COR-L47 (cell line): ENCODE data around the gene PAGE2.
"Not testable (repeated sequence)": the region's sequence is repeated elsewhere in the genome, so short reads cannot be mapped to it uniquely, and the experiment has no call there.

Experiments
- DNase-seq: peaks from one replicate; lab custom pipeline; 2025; lab: John Stamatoyannopoulos, UW

PAGE2 gene, protein sequence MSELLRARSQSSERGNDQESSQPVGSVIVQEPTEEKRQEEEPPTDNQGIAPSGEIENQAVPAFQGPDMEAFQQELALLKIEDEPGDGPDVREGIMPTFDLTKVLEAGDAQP

GRCh38 chrX:55088795-55089489 lies at the start of gene PAGE2:
Gene PAGE2, plus strand, starts transcription at chrX:55089018. Its CDS starts 1,003 bp downstream, at chrX:55090021.
- no peak for DNase-seq

- DNase-seq, result no peak
These were observed 49.3 kb upstream of the PAGE2 start for GRCh38 chrX:55039471-55039870.

- no peak for DNase-seq
These were observed 47.3 kb upstream of the PAGE2 start for GRCh38 chrX:55041514-55041913.

GRCh38 chrX:55050599-55050998 lies 38.2 kb upstream of the PAGE2 start:
- not testable (repeated sequence) for DNase-seq

DNA sequence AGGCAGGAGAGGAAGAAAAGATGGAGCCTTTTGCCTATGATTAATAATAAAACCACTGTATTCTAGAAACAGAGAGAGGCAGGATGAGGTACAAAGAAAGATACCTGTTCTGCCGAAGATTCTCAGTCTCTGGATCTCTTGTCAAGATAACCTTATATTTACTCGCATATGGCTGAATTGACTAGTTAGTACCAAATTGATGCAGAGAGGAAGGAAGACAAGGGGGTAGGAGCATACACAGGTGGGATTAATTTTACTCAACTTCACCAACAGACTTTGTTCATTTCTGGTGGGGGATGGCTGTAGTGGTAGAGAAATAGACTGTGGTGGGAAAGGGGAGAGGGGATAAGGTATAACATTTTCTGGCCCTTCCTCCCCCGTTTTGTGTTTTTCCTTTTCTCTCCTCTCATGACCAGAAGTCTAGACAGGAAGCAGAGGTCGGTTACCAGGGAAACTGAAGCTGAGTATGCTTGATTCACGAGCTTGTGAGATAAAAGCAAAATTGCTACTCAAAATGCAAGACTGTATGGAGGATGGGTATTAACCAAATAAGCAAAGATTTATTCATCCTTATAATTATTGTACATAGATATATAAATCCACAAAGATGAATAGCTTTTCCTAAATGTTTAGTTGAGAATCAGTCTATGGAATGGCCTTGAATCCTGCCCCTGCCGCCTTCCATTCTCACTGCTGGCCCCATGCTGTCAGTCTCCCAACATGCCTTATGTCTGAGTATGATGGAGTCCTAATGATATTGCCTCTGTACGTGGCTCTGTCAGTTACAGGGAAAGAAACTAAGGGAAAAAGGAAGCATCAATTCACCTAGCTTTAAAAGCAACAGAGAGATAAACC lies 31.8 kb upstream of the PAGE2 start:
- DNase-seq, result no peak

- DNase-seq, result no peak
These were observed 31.1 kb upstream of the PAGE2 start for GRCh38 chrX:55057675-55058249.

DNA sequence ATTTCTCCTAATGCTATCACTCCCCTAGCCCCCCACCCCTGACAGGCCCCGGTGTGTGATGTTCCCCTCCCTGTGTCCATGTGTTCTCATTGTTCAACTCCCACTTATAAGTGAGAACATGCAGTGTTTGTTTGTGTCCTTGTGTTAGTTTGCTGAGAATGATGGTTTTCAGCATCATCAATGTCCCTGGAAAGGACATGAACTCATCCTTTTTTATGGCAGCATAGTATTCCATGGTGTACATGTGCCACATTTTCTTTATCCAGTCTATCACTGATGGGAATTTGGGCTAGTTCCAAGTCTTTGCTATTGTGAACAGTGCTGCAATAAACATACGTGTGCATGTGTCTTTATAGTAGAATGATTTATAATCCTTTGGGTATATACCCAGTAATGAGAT lies 21.6 kb upstream of the PAGE2 start:
- not testable (repeated sequence) for DNase-seq

- DNase-seq, result no peak
These were observed 16.5 kb upstream of the PAGE2 start for GRCh38 chrX:55072286-55072685.

DNA sequence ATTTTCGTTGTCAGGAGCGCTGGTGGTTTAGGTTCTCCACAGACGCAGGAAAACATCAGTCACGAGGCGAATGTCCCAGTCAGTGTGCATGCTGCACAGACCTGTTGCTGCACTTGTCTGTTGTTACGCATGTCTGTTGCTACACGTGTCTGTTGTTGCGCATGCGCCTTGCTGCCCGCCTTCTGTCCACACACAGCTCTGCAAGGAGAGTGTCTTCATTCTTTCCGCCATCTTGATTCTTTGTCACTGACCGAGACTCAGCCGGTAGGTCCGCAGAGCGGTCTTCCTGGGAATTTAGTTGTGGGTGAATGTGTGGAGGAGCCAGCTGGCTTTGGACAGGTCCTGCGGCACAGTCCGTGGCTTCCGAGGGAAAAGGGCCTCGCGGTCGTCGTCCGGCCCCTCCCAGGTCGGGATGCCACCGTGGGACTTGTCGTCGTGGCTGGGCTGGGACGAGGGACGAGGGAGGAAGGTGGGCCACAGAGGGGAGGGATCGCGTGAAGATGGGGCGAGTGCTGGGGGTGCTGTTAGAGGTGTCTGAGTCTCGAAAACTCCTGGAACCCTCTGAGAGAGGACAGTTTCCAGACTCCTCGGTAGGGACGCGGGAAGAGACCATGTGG lies 13.9 kb upstream of the PAGE2 start, which contains the start of gene PAGE2B:
PAGE2B (plus strand) TSS at position 180 of the 617 bp plus-strand sequence. CDS start 1,012 bp downstream, outside the sequence.
- no peak for DNase-seq

- DNase-seq, result no peak
These were observed 9.9 kb downstream of the PAGE2 start for GRCh38 chrX:55098691-55099090.

DNA sequence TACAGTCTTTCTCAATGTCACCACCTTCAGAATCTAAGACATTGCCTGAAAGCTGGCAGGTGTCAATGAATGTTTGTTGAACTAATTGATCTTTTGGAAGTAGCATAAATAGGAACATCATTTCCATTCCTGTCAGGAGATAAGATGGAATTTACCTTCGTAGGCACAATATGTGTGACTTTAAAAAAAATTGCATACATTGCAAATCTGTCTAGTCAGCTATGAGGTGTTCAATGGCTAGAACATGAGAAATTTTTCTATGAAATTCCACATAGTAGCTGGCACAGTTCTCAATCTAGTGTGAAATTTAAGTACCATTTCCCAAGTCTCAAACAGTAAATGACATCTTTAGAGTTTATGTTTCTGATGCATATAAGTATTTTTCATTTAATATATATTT lies 10.3 kb downstream of the PAGE2 start:
- no peak for DNase-seq

- DNase-seq, result no peak
These were observed 13.9 kb downstream of the PAGE2 start for GRCh38 chrX:55102754-55103153.

DNA sequence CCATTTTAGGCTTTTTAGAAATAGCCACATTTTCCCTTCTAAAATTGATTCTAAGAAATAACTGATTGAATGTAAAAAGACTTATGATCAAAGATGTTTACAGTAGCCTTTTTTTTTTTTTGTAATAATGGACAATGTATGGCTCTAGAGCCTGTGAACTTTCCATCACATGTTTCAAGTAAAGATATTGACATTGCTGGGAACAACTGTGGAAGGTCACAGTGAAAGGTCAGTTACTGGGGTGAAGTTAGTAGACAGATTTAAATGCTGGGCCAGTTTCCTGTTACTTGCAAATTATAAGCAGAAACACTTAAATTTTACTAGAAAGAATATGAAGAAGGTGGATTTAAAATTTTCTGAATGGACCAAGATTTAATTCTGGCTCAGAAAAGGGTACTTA lies 18.4 kb downstream of the PAGE2 start:
- no peak for DNase-seq

- DNase-seq, result no peak
These were observed 19.1 kb downstream of the PAGE2 start for GRCh38 chrX:55107911-55108310.

- DNase-seq, result no peak
These were observed 20.5 kb downstream of the PAGE2 start for GRCh38 chrX:55109306-55109705.

- no peak for DNase-seq
These were observed 22.9 kb downstream of the PAGE2 start for GRCh38 chrX:55111578-55112254.

GRCh38 chrX:55116589-55116988 lies 27.8 kb downstream of the PAGE2 start:
- not testable (repeated sequence) for DNase-seq

DNA sequence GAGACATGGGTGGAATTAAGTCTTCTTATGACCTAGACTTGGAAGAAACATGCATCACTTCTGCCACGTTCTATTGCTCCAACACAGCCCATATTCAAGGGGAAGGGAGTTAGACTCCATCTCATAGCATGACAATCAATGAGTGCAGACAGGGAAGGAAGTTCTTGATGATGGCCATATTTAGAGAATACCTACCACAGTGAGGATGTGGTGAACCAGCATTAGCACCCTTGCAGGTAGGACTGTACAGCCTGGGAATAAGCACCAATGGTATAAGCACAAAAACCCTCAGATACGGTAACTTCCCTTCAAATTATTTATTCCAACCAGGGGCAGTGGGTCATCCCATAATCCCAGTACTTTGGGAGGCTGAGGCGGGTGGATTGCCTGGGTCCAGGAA lies 29.8 kb downstream of the PAGE2 start:
- no peak for DNase-seq

DNA sequence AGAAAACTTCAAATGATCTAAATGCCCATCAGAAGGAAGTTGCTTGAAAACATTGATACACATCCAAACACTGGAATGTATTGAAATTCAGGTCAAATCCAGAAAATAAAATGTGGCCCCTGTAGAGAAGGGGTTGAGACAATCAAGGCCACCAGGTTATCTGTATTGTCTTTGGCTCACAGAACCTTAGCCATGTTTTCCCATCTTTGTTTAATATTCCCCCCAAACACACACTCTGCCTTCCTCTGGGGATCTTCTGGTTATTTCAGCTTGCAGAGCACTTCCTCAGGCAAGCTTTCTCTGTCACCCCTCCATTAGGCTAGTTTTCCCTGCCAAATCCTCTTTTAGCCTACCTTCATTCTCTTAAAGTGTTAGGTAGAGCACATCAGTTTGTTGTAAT lies 30.5 kb downstream of the PAGE2 start:
- no peak for DNase-seq

DNA sequence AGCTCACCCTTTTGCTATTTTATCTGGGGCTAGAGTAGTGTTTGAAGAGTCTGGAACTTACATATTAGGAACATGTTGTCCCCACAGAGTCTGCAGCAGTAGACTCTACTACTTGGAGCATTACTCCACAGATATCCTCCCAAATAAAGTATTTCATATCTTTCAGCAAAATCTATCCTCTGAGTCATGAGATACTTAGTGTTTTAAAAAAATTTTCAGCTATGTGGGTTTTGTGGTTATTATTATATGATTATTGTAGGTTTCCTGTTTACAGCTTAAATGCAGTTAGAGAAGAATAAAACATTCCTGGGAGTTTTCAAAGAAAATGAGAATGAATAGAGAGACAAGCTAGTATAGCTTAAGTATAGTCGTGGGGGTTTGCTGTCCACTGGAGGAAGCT lies 30.9 kb downstream of the PAGE2 start:
- DNase-seq, result no peak

DNA sequence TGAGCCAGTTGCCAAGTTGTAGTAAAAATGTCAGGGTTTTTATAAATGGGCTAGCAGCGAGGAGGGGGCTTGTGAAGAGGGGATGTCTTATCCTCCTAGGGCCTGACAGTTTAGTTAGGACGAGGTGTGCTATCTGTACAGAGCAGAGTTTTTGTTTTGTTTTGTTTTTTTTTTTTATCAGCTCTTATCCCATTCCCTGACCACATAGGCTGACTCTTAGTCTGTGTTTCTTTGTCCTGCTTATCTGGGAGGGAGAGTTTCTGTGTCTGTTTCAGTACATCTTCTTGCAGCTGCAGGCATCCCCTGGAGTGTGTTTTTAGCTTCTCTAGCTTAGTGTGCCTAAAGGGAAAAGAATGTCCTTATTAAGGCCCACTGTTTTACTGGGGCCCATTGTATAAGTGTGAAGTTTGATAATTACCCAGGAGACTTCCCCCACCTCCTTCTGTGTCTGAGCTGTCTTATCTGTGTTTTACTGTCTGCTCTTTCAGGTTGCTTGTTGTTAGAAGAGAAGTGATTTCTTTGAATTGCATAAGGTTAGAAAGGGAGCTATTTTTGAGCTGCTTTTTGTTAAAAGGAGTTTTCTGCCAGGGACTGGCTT lies 32.0 kb downstream of the PAGE2 start:
- no peak for DNase-seq
